Measurements from ENCODE around the gene LMBR1. TPM values are rescaled to one million over a fixed set of nuclear protein-coding genes. Genes with fewer than 3 reads are reported as not detected.

LMBR1 gene
- total RNA-seq, 1 experiment from 2014 or later, result 91.1 TPM

DNA sequence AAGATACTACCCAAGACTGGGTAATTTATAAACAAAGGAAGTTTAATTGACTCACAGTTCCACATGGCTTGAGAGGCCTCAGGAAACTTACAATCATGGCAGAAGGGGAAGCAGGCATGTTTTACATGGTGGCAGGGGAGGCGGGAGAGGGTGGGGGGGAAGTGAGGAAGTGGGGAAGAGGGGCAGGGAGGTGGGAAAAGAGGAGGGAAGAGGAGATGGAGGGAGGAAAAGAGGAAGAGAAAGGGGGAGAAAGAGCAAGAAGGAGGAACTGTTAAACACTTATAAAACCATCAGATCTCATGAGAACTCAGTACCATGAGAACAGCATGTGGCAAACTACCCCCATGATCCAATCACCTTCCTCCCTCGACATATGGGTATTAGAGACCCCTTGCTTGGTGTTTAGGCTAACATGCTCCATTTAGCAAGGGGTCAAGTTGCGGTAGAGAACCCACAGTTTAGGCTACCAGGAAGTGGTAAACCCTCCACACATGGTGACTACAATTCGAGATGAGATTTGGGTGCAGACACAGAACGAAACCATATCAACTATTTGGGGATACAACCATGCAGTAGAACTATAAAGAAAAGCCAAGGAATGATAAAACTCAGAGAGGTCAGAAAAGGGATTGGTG lies 3.5 kb upstream of the LMBR1 start:
- Mint-ChIP-seq H3K27ac (ENCODE audit: unreplicated experiment) (no peak overlapping the region), H3K4me1 (ENCODE audit: low read depth, unreplicated experiment) (peaks cover 10% of the 10 kb centered on the region), H3K36me3 (ENCODE audit: insufficient read depth, unreplicated experiment) (peaks cover 27% of the 10 kb centered on the region), H3K9me3 (ENCODE audit: low read depth, unreplicated experiment) (no peaks in the 10 kb centered on the region), H3K27me3 (ENCODE audit: unreplicated experiment) (no peaks in the 10 kb centered on the region), H3K4me3 (ENCODE audit: low read depth, unreplicated experiment) (no peak overlapping the region)
- intact Hi-C loops (cut with micrococcal nuclease; ENCODE audit: unreplicated experiment), result no loop called here
- no peak for DNase-seq
- TF ChIP-seq, protein P1, sequence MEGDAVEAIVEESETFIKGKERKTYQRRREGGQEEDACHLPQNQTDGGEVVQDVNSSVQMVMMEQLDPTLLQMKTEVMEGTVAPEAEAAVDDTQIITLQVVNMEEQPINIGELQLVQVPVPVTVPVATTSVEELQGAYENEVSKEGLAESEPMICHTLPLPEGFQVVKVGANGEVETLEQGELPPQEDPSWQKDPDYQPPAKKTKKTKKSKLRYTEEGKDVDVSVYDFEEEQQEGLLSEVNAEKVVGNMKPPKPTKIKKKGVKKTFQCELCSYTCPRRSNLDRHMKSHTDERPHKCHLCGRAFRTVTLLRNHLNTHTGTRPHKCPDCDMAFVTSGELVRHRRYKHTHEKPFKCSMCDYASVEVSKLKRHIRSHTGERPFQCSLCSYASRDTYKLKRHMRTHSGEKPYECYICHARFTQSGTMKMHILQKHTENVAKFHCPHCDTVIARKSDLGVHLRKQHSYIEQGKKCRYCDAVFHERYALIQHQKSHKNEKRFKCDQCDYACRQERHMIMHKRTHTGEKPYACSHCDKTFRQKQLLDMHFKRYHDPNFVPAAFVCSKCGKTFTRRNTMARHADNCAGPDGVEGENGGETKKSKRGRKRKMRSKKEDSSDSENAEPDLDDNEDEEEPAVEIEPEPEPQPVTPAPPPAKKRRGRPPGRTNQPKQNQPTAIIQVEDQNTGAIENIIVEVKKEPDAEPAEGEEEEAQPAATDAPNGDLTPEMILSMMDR (IDR thresholded peaks at IDR 0.05; ENCODE audit: unreplicated experiment), result no peak
- CTCF ChIA-PET, result no interaction called here
- no TSS peak for BruUV-seq (replicated peaks)

DNA sequence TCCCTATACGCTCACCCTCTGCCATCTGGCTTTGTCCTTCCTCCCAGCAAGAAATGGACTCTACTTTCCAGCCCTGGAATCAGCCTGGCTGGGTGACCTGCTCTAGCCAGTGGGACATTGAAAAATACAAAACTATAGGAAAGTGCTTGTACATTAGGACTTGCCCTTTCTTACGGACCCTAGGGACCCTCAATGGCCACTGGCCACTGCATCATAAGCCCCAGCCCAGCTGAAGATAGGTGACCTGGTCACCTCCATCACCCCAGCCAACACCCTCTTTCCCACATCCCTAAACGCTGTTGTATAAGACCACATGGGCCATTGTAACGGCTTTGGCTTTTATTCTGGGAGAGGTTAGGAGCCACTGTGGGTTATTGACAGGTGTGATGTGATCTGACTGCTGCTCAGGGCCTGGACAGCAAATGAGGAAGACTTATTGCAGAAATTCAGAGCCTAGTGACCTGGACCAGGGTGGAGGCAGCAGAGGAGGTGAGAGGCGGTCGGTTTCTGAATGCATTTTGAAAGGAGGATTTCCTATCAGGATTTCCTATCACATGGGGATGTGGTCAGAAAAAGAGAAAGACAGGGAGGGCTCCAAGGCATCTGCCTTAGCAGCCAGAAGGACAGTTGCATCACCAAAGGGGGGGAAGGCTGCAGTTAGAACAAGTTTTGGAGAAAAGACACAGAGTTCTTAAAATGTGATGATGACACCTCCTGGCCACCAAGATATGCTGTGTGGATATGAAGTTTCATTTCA lies 2.2 kb upstream of the LMBR1 start:
- intact Hi-C loops (cut with micrococcal nuclease; ENCODE audit: unreplicated experiment), result no loop called here
- TF ChIP-seq, protein P1 (IDR thresholded peaks at IDR 0.05; ENCODE audit: unreplicated experiment), result no peak
- CTCF ChIA-PET, result no interaction called here
- Mint-ChIP-seq H3K9me3 (ENCODE audit: low read depth, unreplicated experiment) (no peaks in the 10 kb centered on the region), H3K27me3 (ENCODE audit: unreplicated experiment) (no peaks in the 10 kb centered on the region), H3K27ac (ENCODE audit: unreplicated experiment) (no peak overlapping the region), H3K4me3 (ENCODE audit: low read depth, unreplicated experiment) (peak overlapping the region; percentile 18), H3K36me3 (ENCODE audit: insufficient read depth, unreplicated experiment) (peaks cover 27% of the 10 kb centered on the region), H3K4me1 (ENCODE audit: low read depth, unreplicated experiment) (peaks cover 10% of the 10 kb centered on the region)
- BruUV-seq (replicated peaks), result no TSS peak
- DNase-seq, result no peak

DNA sequence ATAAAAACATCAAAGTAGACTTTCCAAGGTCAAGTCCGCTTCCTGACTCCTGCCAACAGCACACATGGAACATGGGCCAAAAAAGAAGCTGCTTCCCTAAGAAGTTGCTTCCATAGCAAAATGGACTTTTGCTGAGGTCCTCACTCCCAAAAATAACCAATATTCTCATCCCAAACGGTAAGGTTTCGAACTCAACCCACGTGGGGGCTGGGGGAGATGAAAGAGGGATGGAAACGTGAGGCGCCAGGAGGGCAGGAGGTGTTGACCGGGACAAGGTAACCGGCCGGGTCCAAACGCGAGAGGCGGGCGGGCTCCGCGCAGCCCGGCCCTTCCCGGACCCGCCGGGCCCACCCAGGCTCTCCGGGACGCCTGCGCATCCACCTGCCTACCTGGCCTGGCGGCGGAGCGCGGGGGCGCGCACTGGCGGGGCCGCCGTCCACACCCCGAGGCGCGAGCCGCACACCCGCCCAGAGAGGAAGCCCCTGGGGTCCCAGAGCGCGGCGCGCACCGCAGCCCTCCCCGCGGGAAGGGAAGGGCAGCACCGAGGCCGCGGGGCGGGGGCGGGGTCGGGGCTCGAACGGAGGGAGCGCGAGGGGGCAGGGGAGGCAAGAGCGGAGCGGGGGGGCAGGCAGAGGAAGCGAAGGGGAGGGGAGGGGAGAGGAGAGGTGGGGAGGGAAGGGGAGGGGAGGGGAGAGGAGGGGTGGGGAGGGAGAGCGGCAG lies 742 bp downstream of the LMBR1 start:
- CTCF ChIA-PET, result interaction anchor here (1.0 to 1.5 kb wide), 2 partner anchors 52 to 58 kb away, joined by 3 read pairs; no protein-coding TSS in a partner anchor

DNA sequence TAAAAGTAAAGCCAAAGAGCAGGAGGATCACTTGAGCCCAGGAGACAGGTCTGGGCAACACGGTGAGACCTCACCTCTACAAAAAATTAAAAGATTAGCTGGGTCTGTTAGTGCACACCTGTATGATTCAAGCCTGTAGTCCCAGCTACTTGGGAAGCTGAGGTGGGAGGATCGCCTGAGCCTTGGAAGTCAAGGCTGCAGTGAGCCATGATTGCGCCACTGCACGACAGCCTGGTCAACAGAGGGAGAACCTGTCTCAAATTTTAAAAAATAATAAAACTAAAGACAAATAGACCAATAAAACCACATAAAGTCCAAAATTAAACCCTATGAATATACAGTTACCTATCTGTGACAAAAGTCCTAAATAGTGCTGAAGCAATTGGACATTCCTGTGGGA lies 3.2 kb downstream of the LMBR1 start:
- Mint-ChIP-seq H3K27ac (ENCODE audit: unreplicated experiment) (no peak overlapping the region), H3K4me1 (ENCODE audit: low read depth, unreplicated experiment) (no peaks in the 10 kb centered on the region), H3K36me3 (ENCODE audit: insufficient read depth, unreplicated experiment) (peaks cover 27% of the 10 kb centered on the region), H3K4me3 (ENCODE audit: low read depth, unreplicated experiment) (no peak overlapping the region), H3K27me3 (ENCODE audit: unreplicated experiment) (no peaks in the 10 kb centered on the region), H3K9me3 (ENCODE audit: low read depth, unreplicated experiment) (no peaks in the 10 kb centered on the region)
- no peak for DNase-seq
- intact Hi-C loops (cut with micrococcal nuclease; ENCODE audit: unreplicated experiment), result no loop called here
- TF ChIP-seq, protein P1 (IDR thresholded peaks at IDR 0.05; ENCODE audit: unreplicated experiment), result no peak
- CTCF ChIA-PET, result no interaction called here
- BruUV-seq (replicated peaks), result no TSS peak

More for the DNA sequence above, 742 bp downstream of the LMBR1 start:
- H3K4me3 Mint-ChIP-seq (ENCODE audit: low read depth, unreplicated experiment), result peak overlapping the region; percentile 82
- H3K9me3 Mint-ChIP-seq (ENCODE audit: low read depth, unreplicated experiment), result no peaks in the 10 kb centered on the region
- H3K36me3 Mint-ChIP-seq (ENCODE audit: insufficient read depth, unreplicated experiment), result peaks cover 27% of the 10 kb centered on the region
- intact Hi-C loops (cut with micrococcal nuclease; ENCODE audit: unreplicated experiment), result no loop called here
- no TSS peak for BruUV-seq (replicated peaks)
- no peaks in the 10 kb centered on the region for H3K4me1 Mint-ChIP-seq (ENCODE audit: low read depth, unreplicated experiment)
- DNase-seq, result peak; percentile 68
- TF ChIP-seq, protein P1 (IDR thresholded peaks at IDR 0.05; ENCODE audit: unreplicated experiment), result no peak
- no peaks in the 10 kb centered on the region for H3K27me3 Mint-ChIP-seq (ENCODE audit: unreplicated experiment)
- H3K27ac Mint-ChIP-seq (ENCODE audit: unreplicated experiment), result peak overlapping the region; percentile 81

All from Calu3 (cell line).